Activated T-helper 17 cell treated with anti-CD3 and anti-CD28 coated beads, Interleukin-2, amount 50 U/mL, for 72 hours (primary cell): ENCODE data around the gene CFTR. TPM values are rescaled to one million over a fixed set of nuclear protein-coding genes. Genes with fewer than 3 reads are reported as not detected.
"Not testable (repeated sequence)": the region's sequence is repeated elsewhere in the genome, so short reads cannot be mapped to it uniquely, and the experiment has no call there.

ENCODE experiments used
- ATAC-seq: fragments of 150-1000 bp; cut with Tn5 transposase; replicated peaks from 2 replicates; pipeline ENCODE4 v1.10.0; 2021; ENCODE audit warnings: mild to moderate bottlenecking, moderate library complexity
- H3K27ac Mint-ChIP-seq: one replicate; pipeline ENCODE4 v1.8.0; 2022; ENCODE audit warnings: mixed read lengths
- H3K27me3 Mint-ChIP-seq: one replicate; pipeline ENCODE4 v1.8.0; 2022; ENCODE audit warnings: mixed read lengths
- H3K36me3 Mint-ChIP-seq: one replicate; pipeline ENCODE4 v1.8.0; 2022; ENCODE audit warnings: low read depth, mild to moderate bottlenecking, mixed read lengths
- H3K4me1 Mint-ChIP-seq: one replicate; pipeline ENCODE4 v1.8.0; 2022; ENCODE audit warnings: mixed read lengths
- H3K4me3 Mint-ChIP-seq: one replicate; pipeline ENCODE4 v1.8.0; 2022; ENCODE audit warnings: mild to moderate bottlenecking, mixed read lengths
- H3K9me3 Mint-ChIP-seq: one replicate; pipeline ENCODE4 v1.8.0; 2022; ENCODE audit warnings: mixed read lengths
- total RNA-seq, 2 donors: library from RNA; stranded (reverse); gene quantifications; one replicate each; pipeline ENCODE4 v1.2.3, GENCODE V29; 2022

The CFTR gene
- total RNA-seq, 2 donors from 2014 or later, result not detected

GRCh38 chr7:117480055-117480362 lies 184 bp downstream of the CFTR start:
- no peak for ATAC-seq
- Mint-ChIP-seq H3K27me3 (peaks cover 30% of the 10 kb centered on the region), H3K4me1 (no peaks in the 10 kb centered on the region), H3K27ac (no peak overlapping the region), H3K36me3 (no peaks in the 10 kb centered on the region), H3K4me3 (no peak overlapping the region), H3K9me3 (no peaks in the 10 kb centered on the region)

- Mint-ChIP-seq H3K36me3 (no peaks in the 10 kb centered on the region), H3K4me1 (no peaks in the 10 kb centered on the region), H3K9me3 (no peaks in the 10 kb centered on the region), H3K4me3 (no peak overlapping the region), H3K27me3 (peaks cover 30% of the 10 kb centered on the region), H3K27ac (no peak overlapping the region)
- ATAC-seq, result no peak
Measured at GRCh38 chr7:117480978-117481377, 1.2 kb downstream of the CFTR start.

- Mint-ChIP-seq H3K4me3 (no peak overlapping the region), H3K27me3 (peaks cover 14% of the 10 kb centered on the region), H3K36me3 (no peaks in the 10 kb centered on the region), H3K4me1 (no peaks in the 10 kb centered on the region), H3K9me3 (no peaks in the 10 kb centered on the region), H3K27ac (no peak overlapping the region)
- no peak for ATAC-seq
Measured at GRCh38 chr7:117485118-117485620, 5.3 kb downstream of the CFTR start.

- Mint-ChIP-seq H3K4me1 (no peaks in the 10 kb centered on the region), H3K27ac (no peak overlapping the region), H3K9me3 (no peaks in the 10 kb centered on the region), H3K27me3 (peaks cover 2% of the 10 kb centered on the region), H3K36me3 (no peaks in the 10 kb centered on the region), H3K4me3 (no peak overlapping the region)
- no peak for ATAC-seq
Measured at GRCh38 chr7:117489016-117489415, 9.2 kb downstream of the CFTR start.

- Mint-ChIP-seq H3K27me3 (peaks cover 2% of the 10 kb centered on the region), H3K27ac (no peak overlapping the region), H3K9me3 (no peaks in the 10 kb centered on the region), H3K4me1 (no peaks in the 10 kb centered on the region), H3K36me3 (no peaks in the 10 kb centered on the region), H3K4me3 (no peak overlapping the region)
- ATAC-seq, result no peak
Measured at GRCh38 chr7:117489430-117489829, 9.6 kb downstream of the CFTR start.

DNA sequence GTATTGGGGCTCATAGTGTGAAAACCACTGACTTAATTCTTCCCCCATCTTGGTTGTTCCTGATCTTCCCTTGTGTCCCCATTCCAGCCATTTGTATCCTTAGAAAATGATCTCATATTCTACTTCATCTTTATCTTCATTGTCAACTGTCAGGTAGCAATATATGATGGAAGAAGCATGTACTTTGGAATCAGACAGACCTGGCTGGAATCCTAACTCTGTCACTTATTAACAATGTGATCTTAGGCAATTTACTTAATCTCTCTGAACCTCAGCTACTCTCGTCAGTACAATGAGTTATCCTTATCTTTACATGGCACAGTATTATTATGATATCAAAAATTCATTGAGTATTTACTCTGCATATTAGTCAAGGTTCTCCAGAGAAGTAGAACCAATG lies 10.1 kb downstream of the CFTR start:
- Mint-ChIP-seq H3K4me1 (no peaks in the 10 kb centered on the region), H3K4me3 (no peak overlapping the region), H3K27me3 (peaks cover 2% of the 10 kb centered on the region), H3K27ac (no peak overlapping the region), H3K9me3 (no peaks in the 10 kb centered on the region), H3K36me3 (no peaks in the 10 kb centered on the region)
- no peak for ATAC-seq

DNA sequence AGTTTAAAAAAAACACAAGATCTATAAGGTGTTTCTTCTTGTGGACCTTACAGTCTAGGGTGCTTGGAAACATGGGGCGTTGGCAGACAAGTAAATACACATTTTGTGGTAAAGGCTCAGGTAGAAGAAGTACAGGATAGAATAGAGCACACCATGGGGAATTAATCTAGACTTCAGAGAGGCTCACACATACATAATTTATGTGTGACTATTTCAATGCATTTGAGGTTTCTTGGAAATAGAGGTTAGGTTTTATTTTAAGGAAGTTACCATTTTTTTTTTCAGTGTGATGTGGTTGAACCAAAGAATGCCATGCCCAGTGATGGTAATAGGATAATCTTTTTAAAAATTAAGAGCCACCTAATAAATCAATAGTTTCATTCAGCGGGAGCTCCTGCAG lies 12.8 kb downstream of the CFTR start:
- H3K4me3 Mint-ChIP-seq, result no peak overlapping the region
- H3K4me1 Mint-ChIP-seq, result no peaks in the 10 kb centered on the region
- no peak for ATAC-seq
- no peak overlapping the region for H3K27ac Mint-ChIP-seq
- H3K36me3 Mint-ChIP-seq, result no peaks in the 10 kb centered on the region
- no peaks in the 10 kb centered on the region for H3K9me3 Mint-ChIP-seq
- peaks cover 2% of the 10 kb centered on the region for H3K27me3 Mint-ChIP-seq

DNA sequence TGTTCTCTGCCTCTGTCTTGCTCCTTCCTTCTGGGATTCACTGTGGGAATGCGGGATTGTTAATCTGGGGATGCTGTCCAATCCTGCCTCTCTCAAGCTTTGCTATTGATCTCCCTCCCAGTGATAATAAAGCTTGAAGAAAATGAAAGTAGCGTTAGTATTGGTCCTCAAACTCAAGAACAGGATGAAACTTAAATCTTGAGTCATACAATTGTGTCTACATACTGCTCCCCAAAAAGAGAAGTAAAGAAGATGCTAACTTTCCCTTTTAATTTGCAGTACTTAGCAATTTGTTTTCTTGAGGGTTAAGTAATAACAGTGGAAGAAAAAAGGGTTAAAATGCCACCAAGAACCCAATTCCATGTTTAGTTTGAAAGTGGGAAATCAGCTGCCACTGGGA lies 13.6 kb downstream of the CFTR start:
- no peaks in the 10 kb centered on the region for H3K9me3 Mint-ChIP-seq
- H3K27ac Mint-ChIP-seq, result no peak overlapping the region
- no peaks in the 10 kb centered on the region for H3K36me3 Mint-ChIP-seq
- H3K27me3 Mint-ChIP-seq, result peaks cover 2% of the 10 kb centered on the region
- H3K4me1 Mint-ChIP-seq, result no peaks in the 10 kb centered on the region
- no peak overlapping the region for H3K4me3 Mint-ChIP-seq
- no peak for ATAC-seq

- no peaks in the 10 kb centered on the region for H3K36me3 Mint-ChIP-seq
- no peaks in the 10 kb centered on the region for H3K4me1 Mint-ChIP-seq
- H3K9me3 Mint-ChIP-seq, result no peaks in the 10 kb centered on the region
- no peak for ATAC-seq
- H3K27ac Mint-ChIP-seq, result no peak overlapping the region
- peaks cover 2% of the 10 kb centered on the region for H3K27me3 Mint-ChIP-seq
- H3K4me3 Mint-ChIP-seq, result no peak overlapping the region
Measured at GRCh38 chr7:117495308-117495707, 15.5 kb downstream of the CFTR start.

DNA sequence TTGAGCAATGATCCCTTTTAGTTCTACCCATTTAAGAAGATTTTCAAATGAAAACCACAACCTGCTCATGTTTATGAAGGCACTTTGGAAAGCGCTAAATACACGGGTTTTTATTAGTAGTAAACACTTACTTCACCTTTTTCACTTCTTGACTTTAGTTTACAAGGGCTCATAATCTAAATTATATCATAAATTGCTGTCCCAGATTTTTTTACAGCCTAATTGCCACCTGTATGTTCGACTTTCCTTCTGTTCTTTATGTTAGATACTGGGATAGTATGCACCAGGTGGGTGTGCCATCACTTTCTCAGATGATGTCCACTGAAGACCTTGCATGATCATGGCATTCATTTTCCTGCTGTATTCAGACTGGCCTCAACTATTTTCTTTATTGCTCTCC lies 22.5 kb downstream of the CFTR start:
- H3K27me3 Mint-ChIP-seq, result no peaks in the 10 kb centered on the region
- no peaks in the 10 kb centered on the region for H3K36me3 Mint-ChIP-seq
- no peaks in the 10 kb centered on the region for H3K4me1 Mint-ChIP-seq
- ATAC-seq, result no peak
- no peak overlapping the region for H3K27ac Mint-ChIP-seq
- no peak overlapping the region for H3K4me3 Mint-ChIP-seq
- no peaks in the 10 kb centered on the region for H3K9me3 Mint-ChIP-seq

DNA sequence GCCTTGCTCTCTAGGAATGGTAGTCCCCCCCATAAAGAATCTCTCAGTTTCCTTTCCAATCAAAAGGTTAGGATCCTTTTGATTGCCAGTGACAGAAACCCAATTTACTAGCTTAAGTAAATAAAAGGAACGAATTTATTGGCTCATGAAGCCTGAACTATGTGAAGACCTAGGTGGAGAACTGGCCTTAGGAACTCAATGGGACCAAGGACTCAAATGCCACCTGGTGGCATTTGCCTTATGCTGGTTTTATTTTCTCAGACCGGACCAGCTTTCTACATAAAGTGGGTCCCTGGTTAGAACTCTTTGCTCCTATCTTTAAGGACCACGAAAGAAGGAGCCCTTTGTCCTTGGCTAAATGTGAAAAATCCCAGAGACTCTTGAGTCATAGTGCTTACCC lies 25.4 kb downstream of the CFTR start:
- no peaks in the 10 kb centered on the region for H3K4me1 Mint-ChIP-seq
- H3K9me3 Mint-ChIP-seq, result no peaks in the 10 kb centered on the region
- H3K27ac Mint-ChIP-seq, result no peak overlapping the region
- H3K36me3 Mint-ChIP-seq, result no peaks in the 10 kb centered on the region
- no peaks in the 10 kb centered on the region for H3K27me3 Mint-ChIP-seq
- H3K4me3 Mint-ChIP-seq, result no peak overlapping the region
- ATAC-seq, result no peak

- H3K27ac Mint-ChIP-seq, result no peak overlapping the region
- no peaks in the 10 kb centered on the region for H3K36me3 Mint-ChIP-seq
- H3K4me1 Mint-ChIP-seq, result no peaks in the 10 kb centered on the region
- no peak for ATAC-seq
- H3K27me3 Mint-ChIP-seq, result no peaks in the 10 kb centered on the region
- no peak overlapping the region for H3K4me3 Mint-ChIP-seq
- H3K9me3 Mint-ChIP-seq, result no peaks in the 10 kb centered on the region
Measured at GRCh38 chr7:117508676-117509075, 28.9 kb downstream of the CFTR start.

DNA sequence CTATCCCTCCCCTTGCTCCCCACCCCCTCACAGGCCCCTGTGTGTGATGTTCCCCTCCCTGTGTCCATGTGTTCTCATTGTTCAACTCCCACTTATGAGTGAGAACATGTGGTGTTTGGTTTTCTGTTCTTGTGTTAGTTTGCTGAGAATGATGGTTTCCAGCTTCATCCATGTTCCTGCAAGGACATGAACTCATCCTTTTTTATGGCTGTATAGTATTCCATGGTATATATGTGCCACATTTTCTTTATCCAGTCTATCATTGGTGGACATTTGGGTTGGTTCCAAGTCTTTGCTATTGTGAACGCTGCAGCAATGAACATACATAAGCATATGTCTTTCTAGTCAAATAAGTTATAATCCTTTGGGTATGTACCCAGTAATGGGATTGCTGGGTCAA lies 37.4 kb downstream of the CFTR start:
- H3K4me3 Mint-ChIP-seq, H3K9me3 Mint-ChIP-seq, ATAC-seq, H3K27ac Mint-ChIP-seq, H3K27me3 Mint-ChIP-seq, H3K4me1 Mint-ChIP-seq, H3K36me3 Mint-ChIP-seq: not testable (repeated sequence)

GRCh38 chr7:117530390-117530789 lies 50.6 kb downstream of the CFTR start:
- no peaks in the 10 kb centered on the region for H3K9me3 Mint-ChIP-seq

GRCh38 chr7:117531595-117532244 lies 51.9 kb downstream of the CFTR start:
- Mint-ChIP-seq H3K27me3 (no peaks in the 10 kb centered on the region), H3K36me3 (no peaks in the 10 kb centered on the region), H3K4me3 (no peak overlapping the region), H3K9me3 (no peaks in the 10 kb centered on the region), H3K4me1 (no peaks in the 10 kb centered on the region), H3K27ac (no peak overlapping the region)
- no peak for ATAC-seq

More at GRCh38 chr7:117530390-117530789, 50.6 kb downstream of the CFTR start:
- H3K27me3 Mint-ChIP-seq, result no peaks in the 10 kb centered on the region
- no peaks in the 10 kb centered on the region for H3K4me1 Mint-ChIP-seq
- H3K36me3 Mint-ChIP-seq, result no peaks in the 10 kb centered on the region
- no peak overlapping the region for H3K27ac Mint-ChIP-seq
- ATAC-seq, result no peak
- no peak overlapping the region for H3K4me3 Mint-ChIP-seq

DNA sequence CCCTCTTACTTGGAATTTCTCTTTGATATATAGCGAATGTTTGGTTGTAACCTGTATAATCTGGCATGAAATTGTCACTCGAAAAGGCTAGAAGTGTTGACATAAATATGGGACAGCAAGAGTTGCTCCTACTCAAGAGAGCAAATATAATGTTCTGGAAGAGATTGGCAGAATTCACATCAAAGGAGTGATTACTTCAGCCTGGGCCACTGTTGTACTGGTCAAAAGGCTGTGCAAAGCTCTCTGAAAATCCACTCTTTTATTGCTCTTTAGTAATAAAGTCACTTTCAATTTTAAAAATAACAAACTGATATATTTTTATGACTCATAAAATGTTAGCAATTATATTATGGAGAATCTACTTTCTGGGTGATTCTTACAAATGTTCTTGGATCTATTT lies 58.2 kb downstream of the CFTR start:
- ATAC-seq, result no peak
- Mint-ChIP-seq H3K36me3 (no peaks in the 10 kb centered on the region), H3K27ac (no peak overlapping the region), H3K9me3 (no peaks in the 10 kb centered on the region), H3K4me1 (no peaks in the 10 kb centered on the region), H3K27me3 (no peaks in the 10 kb centered on the region), H3K4me3 (no peak overlapping the region)
